HL-60/S4 treated with retinoic acid at 250 ng/mL for 4 days and 3 days (cell line): Measurements from ENCODE around the gene SPATA31E1.
"Not testable (repeated sequence)": the region's sequence is repeated elsewhere in the genome, so short reads cannot be mapped to it uniquely, and the experiment has no call there.

Experiments
- in situ Hi-C: fragments of 300-500 bp; cut with MboI; formaldehyde crosslinking; loops from 2 replicates; pipeline ENCODE4 v1.7.0; 2022; ENCODE audit warnings: low sequenced_read_pairs

The SPATA31E1 gene

DNA sequence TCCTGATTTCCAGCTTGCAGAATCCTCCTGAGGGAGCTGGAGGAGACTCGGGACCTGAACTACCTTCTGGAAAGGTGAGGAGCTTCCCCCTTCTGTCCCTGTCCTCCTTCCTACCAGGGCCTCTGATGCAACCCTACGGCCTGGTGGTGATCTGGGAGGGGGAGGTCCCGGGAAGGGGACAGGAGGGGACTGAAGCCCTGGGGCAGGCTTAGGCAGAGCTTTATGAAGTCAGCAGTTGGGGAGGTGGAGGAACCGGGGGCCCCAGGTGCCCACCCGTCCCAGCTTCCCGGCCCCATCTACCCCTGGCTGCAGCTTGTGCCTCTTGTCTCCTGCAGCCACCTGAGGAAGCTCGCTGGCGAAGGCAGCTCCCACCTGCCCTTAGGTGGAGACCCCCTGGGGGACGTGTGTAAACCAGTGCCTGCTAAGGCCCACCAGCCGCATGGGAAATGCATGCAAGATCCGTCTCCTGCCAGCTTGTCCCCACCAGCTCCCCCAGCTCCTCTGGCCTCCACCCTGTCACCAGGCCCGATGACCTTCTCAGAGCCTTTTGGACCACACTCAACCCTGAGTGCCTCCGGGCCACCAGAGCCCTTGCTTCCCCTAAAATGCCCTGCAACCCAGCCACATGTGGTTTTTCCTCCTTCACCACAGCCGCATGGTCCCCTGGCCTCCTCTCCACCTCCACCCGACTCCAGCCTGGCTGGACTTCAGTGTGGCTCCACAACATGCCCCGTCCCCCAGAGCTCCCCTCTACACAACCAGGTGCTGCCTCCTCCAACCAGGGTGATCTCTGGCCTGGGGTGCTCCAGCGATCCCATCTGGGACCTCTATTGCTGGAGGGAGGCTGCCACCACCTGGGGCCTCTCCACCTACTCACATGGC is 2.1 kb downstream of the SPATA31E1 start:
- in situ Hi-C loops = no loop called here

DNA sequence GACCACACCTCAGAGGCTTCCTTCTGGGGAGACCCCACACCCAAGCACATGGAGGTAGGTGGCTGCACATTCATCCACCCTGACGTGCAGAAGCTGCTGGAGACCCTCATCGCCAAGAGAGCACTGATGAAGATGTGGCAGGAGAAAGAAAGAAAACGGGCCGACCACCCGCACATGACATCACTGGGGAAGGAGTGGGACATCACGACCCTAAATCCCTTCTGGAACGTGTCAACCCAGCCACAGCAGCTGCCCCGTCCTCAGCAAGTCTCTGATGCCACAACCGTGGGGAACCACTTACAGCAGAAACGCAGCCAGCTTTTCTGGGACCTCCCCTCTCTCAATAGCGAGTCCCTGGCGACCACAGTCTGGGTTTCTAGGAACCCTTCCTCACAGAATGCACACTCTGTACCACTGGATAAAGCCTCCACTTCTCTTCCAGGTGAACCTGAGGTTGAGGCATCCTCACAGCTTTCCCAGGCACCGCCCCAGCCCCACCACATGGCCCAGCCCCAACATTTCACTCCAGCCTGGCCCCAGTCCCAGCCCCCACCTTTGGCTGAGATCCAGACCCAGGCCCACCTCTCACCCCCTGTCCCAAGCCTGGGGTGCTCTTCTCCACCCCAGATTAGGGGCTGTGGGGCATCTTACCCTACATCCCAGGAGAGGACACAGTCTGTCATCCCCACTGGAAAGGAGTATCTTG is 3.0 kb downstream of the SPATA31E1 start:
- in situ Hi-C loops = no loop called here

- in situ Hi-C loops = no loop called here
Observed at GRCh38 chr9:87886210-87886932, 3.7 kb downstream of the SPATA31E1 start.

- in situ Hi-C loops = no loop called here
Observed at GRCh38 chr9:87886933-87887505, 4.3 kb downstream of the SPATA31E1 start.

- in situ Hi-C loops = no loop called here
Observed at GRCh38 chr9:87887661-87888480, 5.2 kb downstream of the SPATA31E1 start.

DNA sequence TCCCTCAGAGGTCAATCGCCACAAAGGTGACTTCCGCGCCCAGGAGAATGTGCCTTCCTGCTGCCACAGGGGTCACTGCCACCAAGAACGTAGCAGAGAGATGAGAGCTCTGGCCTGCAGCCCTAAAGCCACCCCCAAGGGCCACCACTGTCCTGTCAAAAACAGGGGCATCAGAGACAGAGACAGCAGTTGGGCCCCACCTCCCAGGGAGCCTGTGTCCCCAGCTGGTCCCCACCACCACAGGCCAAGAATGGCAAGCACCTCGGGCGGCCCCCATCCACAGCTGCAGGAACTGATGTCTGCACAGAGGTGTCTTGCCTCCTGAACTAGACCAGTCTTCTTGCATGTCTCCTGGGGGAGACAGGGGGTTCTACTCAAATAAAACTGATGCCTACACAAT is 5.8 kb downstream of the SPATA31E1 start:
- in situ Hi-C loops = no loop called here

GRCh38 chr9:87889065-87889881 is 6.6 kb downstream of the SPATA31E1 start:
- in situ Hi-C loops = no loop called here

- in situ Hi-C loops = no loop called here
Observed at GRCh38 chr9:87889882-87890252, 7.2 kb downstream of the SPATA31E1 start.

DNA sequence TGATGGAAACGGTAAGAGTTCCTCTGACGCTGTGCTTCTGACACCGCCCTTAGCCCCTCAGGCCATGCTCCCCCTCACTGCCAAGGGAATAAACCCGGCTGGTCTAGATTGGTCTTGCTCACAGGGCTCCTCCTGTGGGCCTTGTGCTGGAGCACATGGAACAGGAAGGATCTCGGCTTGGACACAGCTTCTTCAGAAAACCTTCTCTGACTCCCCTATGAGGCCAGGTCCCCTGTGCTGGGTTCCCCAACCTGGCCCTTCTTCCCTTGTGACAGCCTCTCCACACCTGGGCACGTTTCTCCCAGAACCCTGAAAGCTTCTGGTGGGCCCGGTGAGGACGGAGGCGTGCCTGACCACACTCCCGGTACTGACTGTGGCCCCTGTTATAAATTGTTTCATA is 8.2 kb downstream of the SPATA31E1 start:
- in situ Hi-C loops = no loop called here

DNA sequence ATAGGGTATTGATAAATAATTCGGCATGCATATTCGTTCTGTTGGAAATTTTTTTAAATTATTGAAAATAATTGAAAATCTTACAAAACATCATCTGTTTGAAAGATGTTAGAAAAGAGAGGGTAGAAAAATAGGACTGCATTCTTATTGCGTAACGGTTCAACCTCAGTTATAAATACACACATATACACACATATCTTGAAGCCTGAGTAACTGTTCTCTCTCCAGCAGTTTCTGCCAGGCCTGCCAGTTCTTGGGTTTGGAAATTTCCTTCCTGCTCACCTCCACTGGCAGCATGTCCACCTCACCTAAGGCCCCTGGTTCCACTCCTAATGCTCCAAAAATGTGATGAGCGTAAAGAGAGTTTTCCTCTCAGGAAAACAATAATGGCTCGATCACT is 9.1 kb downstream of the SPATA31E1 start:
- in situ Hi-C loops = no loop called here

DNA sequence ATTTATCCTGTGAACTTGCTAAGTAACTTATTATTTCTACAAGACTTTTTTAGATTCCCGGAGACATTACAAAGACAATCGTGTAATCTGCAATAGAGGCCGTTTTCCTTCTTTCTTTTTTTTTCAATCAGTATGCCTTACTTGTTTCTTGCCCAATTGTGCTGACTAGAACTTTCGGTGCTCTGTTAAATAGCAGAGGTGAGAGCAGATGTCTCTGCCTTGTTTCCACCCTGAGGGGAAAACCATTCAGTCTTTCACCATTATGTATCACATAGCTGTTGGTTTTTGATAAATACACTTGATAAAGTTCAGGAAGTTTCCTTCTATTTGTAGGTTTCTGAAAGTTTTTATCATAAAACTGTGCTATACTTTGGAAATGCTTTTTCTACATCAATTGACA is 10.3 kb downstream of the SPATA31E1 start:
- in situ Hi-C loops = no loop called here

DNA sequence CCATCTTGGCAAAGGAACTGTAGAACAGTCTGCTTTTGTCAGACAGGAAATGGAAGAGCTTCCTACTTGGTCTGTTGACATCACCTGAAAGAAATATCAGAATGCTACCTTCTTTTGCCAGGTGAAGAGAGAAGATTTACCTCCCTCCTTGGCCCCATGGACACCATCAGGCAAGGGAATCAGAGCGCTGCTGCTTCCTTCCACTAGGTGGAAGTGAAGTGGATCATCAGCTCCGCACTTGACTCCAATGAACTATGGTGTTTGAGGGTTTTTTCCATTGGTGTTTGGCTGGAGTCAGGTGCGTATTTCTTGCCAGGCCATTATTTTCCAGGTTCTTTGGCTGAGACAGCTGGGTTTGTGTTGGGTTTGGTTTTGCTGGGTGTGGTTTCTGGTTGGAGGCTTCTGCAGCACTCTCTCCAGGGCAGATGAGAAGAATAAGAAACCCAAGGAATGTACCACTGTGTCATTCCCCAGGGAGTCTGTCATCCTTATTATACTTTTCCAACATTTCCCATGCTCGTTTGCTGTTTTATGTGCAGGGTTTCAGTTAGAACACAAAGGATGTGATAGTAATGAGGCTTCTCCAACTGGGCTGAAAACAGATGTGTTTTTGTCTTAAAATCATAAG is 12.4 kb downstream of the SPATA31E1 start:
- in situ Hi-C loops = no loop called here

GRCh38 chr9:87896891-87897290 is 14.2 kb downstream of the SPATA31E1 start:
- in situ Hi-C loops = no loop called here

GRCh38 chr9:87898151-87898550 is 15.5 kb downstream of the SPATA31E1 start:
- in situ Hi-C loops = no loop called here

DNA sequence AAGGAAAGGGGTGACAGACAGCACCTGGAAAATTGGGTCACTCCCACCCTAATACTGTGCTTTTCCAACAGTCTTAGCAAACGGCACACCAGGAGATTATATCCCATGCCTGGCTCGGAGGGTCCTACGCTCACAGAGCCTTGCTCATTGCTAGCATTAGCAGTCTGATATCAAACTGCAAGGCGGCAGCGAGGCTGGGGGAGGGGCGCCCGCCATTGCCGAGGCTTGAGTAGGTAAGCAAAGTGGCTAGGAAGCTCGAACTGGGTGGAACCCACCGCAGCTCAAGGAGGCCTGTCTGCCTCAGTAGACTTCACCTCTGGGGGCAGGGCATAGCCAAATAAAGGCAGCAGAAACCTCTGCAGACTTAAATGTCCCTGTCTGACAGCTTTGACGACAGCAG is 19.7 kb downstream of the SPATA31E1 start:
- in situ Hi-C loops = not testable (repeated sequence)

DNA sequence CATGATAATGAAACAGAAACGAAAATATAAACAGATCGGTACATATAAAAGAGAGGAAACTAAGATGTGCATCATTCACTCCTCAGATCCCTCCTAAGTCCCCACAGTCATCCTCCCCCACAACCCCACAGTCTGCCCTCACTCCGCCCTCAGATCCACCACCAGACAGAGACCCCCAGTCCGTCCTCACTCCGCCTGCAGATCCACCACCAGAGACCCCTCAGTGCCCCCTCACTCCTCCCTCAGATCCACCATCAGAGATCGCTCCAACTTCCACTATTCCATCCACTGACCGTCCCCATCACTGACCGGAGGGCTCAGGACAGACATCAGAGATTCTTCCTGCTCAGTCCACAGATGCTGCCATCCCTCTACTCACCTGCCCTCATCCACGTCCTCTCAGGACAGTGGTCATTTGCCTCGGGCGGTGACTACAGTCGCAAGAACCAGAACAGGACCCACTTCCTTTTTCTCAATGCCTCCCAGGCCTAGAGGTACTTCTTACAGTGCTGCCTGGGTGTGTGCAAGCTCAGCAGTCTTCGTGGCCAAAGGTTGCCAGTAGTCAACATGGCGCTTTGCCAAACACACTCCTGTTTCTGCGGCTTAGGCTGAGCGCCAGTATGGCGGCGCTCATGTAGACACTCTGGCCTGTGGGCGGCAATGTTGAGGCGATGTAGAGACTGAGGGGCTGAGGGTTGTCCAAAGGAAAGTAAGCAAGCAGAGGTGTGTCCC is 26.8 kb downstream of the SPATA31E1 start:
- in situ Hi-C loops = no loop called here

GRCh38 chr9:87910821-87911220 is 28.1 kb downstream of the SPATA31E1 start:
- in situ Hi-C loops = no loop called here

- in situ Hi-C loops = not testable (repeated sequence)
Observed at GRCh38 chr9:87917662-87918061, 35.0 kb downstream of the SPATA31E1 start, which contains the start of gene SPATA31C1. Gene SPATA31C1 (plus strand): TSS chr9:87917962.
